ENCODE data around the gene INO80E. TPM values are rescaled to one million over a fixed set of nuclear protein-coding genes. Genes with fewer than 3 reads are reported as not detected.

INO80E gene
- total RNA-seq, 1 donor from 2014 or later = 71.4 TPM

DNA sequence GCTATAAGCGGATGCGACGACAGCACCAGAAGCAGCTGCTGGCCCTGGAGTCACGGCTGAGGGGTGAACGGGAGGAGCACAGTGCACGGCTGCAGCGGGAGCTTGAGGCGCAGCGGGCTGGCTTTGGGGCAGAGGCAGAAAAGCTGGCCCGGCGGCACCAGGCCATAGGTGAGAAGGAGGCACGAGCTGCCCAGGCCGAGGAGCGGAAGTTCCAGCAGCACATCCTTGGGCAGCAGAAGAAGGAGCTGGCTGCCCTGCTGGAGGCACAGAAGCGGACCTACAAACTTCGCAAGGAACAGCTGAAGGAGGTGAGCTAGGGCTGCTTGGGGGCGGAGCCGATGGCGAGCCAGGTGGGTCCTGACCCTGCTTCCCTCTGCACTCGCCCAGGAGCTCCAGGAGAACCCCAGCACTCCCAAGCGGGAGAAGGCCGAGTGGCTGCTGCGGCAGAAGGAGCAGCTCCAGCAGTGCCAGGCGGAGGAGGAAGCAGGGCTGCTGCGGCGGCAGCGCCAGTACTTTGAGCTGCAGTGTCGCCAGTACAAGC, 10.7 kb upstream of the INO80E start:
- H3K4me1 Mint-ChIP-seq (ENCODE audit: low read depth, unreplicated experiment) = no peaks in the 10 kb centered on the region
- H3K36me3 Mint-ChIP-seq (ENCODE audit: unreplicated experiment) = peaks cover 13% of the 10 kb centered on the region
- TF ChIP-seq, protein P1, sequence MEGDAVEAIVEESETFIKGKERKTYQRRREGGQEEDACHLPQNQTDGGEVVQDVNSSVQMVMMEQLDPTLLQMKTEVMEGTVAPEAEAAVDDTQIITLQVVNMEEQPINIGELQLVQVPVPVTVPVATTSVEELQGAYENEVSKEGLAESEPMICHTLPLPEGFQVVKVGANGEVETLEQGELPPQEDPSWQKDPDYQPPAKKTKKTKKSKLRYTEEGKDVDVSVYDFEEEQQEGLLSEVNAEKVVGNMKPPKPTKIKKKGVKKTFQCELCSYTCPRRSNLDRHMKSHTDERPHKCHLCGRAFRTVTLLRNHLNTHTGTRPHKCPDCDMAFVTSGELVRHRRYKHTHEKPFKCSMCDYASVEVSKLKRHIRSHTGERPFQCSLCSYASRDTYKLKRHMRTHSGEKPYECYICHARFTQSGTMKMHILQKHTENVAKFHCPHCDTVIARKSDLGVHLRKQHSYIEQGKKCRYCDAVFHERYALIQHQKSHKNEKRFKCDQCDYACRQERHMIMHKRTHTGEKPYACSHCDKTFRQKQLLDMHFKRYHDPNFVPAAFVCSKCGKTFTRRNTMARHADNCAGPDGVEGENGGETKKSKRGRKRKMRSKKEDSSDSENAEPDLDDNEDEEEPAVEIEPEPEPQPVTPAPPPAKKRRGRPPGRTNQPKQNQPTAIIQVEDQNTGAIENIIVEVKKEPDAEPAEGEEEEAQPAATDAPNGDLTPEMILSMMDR (IDR thresholded peaks at IDR 0.05; ENCODE audit: partially characterized antibody, unreplicated experiment) = no peak
- H3K27me3 Mint-ChIP-seq (ENCODE audit: unreplicated experiment) = peaks cover 16% of the 10 kb centered on the region
- H3K4me3 Mint-ChIP-seq (ENCODE audit: unreplicated experiment) = no peak overlapping the region
- H3K9me3 Mint-ChIP-seq (ENCODE audit: unreplicated experiment) = peaks cover 8% of the 10 kb centered on the region
- H3K27ac Mint-ChIP-seq (ENCODE audit: unreplicated experiment) = no peak overlapping the region
- DNase-seq = no peak

DNA sequence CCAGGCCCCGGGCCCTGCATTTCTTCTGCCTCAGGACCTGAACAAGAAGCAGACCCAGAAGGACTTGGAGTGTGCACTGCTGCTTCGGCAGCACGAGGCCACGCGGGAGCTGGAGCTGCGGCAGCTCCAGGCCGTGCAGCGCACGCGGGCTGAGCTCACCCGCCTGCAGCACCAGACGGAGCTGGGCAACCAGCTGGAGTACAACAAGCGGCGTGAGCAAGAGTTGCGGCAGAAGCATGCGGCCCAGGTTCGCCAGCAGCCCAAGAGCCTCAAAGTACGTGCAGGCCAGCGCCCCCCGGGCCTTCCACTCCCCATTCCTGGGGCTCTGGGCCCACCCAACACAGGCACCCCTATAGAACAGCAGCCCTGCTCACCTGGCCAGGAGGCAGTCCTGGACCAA, 9.8 kb upstream of the INO80E start:
- Mint-ChIP-seq H3K27me3 (ENCODE audit: unreplicated experiment) (peaks cover 17% of the 10 kb centered on the region), H3K4me1 (ENCODE audit: low read depth, unreplicated experiment) (no peaks in the 10 kb centered on the region), H3K4me3 (ENCODE audit: unreplicated experiment) (no peak overlapping the region)

DNA sequence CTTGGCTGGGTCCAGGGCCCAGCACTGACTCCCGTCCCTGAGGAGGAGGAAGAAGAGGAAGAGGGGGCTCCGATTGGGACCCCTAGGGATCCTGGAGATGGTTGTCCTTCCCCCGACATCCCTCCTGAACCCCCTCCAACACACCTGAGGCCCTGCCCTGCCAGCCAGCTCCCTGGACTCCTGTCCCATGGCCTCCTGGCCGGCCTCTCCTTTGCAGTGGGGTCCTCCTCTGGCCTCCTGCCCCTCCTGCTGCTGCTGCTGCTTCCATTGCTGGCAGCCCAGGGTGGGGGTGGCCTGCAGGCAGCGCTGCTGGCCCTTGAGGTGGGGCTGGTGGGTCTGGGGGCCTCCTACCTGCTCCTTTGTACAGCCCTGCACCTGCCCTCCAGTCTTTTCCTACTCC, 9.1 kb upstream of the INO80E start:
- H3K27ac Mint-ChIP-seq (ENCODE audit: unreplicated experiment) = no peak overlapping the region
- TF ChIP-seq, protein P1 (IDR thresholded peaks at IDR 0.05; ENCODE audit: partially characterized antibody, unreplicated experiment) = no peak

More for the DNA sequence above, 9.8 kb upstream of the INO80E start:
- no peak overlapping the region for H3K27ac Mint-ChIP-seq (ENCODE audit: unreplicated experiment)
- DNase-seq = no peak
- H3K9me3 Mint-ChIP-seq (ENCODE audit: unreplicated experiment) = peaks cover 9% of the 10 kb centered on the region
- H3K36me3 Mint-ChIP-seq (ENCODE audit: unreplicated experiment) = peaks cover 12% of the 10 kb centered on the region
- TF ChIP-seq, protein P1 (IDR thresholded peaks at IDR 0.05; ENCODE audit: partially characterized antibody, unreplicated experiment) = no peak

DNA sequence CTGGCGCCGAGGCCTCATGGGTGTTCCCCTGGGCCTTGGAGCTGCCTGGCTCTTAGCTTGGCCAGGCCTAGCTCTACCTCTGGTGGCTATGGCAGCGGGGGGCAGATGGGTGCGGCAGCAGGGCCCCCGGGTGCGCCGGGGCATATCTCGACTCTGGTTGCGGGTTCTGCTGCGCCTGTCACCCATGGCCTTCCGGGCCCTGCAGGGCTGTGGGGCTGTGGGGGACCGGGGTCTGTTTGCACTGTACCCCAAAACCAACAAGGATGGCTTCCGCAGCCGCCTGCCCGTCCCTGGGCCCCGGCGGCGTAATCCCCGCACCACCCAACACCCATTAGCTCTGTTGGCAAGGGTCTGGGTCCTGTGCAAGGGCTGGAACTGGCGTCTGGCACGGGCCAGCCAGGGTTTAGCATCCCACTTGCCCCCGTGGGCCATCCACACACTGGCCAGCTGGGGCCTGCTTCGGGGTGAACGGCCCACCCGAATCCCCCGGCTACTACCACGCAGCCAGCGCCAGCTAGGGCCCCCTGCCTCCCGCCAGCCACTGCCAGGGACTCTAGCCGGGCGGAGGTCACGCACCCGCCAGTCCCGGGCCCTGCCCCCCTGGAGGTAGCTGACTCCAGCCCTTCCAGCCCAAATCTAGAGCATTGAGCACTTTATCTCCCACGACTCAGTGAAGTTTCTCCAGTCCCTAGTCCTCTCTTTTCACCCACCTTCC, 8.5 kb upstream of the INO80E start:
- peak overlapping the region; percentile 66 for H3K27ac Mint-ChIP-seq (ENCODE audit: unreplicated experiment)
- no peaks in the 10 kb centered on the region for H3K4me1 Mint-ChIP-seq (ENCODE audit: low read depth, unreplicated experiment)
- peaks cover 9% of the 10 kb centered on the region for H3K9me3 Mint-ChIP-seq (ENCODE audit: unreplicated experiment)

More for the DNA sequence above, 9.1 kb upstream of the INO80E start:
- H3K27me3 Mint-ChIP-seq (ENCODE audit: unreplicated experiment) = peaks cover 17% of the 10 kb centered on the region
- H3K4me1 Mint-ChIP-seq (ENCODE audit: low read depth, unreplicated experiment) = no peaks in the 10 kb centered on the region
- H3K36me3 Mint-ChIP-seq (ENCODE audit: unreplicated experiment) = peaks cover 12% of the 10 kb centered on the region
- no peak for DNase-seq
- peaks cover 9% of the 10 kb centered on the region for H3K9me3 Mint-ChIP-seq (ENCODE audit: unreplicated experiment)
- H3K4me3 Mint-ChIP-seq (ENCODE audit: unreplicated experiment) = no peak overlapping the region

More for the DNA sequence above, 8.5 kb upstream of the INO80E start:
- no peak for DNase-seq
- peaks cover 16% of the 10 kb centered on the region for H3K27me3 Mint-ChIP-seq (ENCODE audit: unreplicated experiment)
- TF ChIP-seq, protein P1 (IDR thresholded peaks at IDR 0.05; ENCODE audit: partially characterized antibody, unreplicated experiment) = no peak
- H3K4me3 Mint-ChIP-seq (ENCODE audit: unreplicated experiment) = no peak overlapping the region
- H3K36me3 Mint-ChIP-seq (ENCODE audit: unreplicated experiment) = peaks cover 12% of the 10 kb centered on the region
